ENCODE results near the gene INHA. TPM values are rescaled to one million over a fixed set of nuclear protein-coding genes. Genes with fewer than 3 reads are reported as not detected.

INHA gene
- total RNA-seq, 4 donors from 2014 or later, result not detected

GRCh38 chr2:219559156-219559915 is 12.8 kb upstream of the INHA start:
- Histone ChIP-seq H3K27me3 (no peaks in the 10 kb centered on the region), H3K4me3 (no peak overlapping the region), H3K36me3 (no peaks in the 10 kb centered on the region), H3K4me1 (peaks cover 0 to 5% (median 2%) of the 10 kb centered on the region in 4 donors), H3K9me3 (no peaks in the 10 kb centered on the region), H3K27ac (no peak overlapping the region)
- no peak for DNase-seq
- intact Hi-C loops (cut with DNase I; ENCODE audit: low total_unique reads) (no loop called here), in situ Hi-C loops (cut with MboI; ENCODE audit: low pct_ligation_motif_present in 1 of 4, low pct_unique_long_range_greater_than_20kb in 1 of 4, low sequenced_read_pairs in 3 of 4) (no loop called here)
- TF ChIP-seq POLR2A (IDR thresholded peaks at IDR 0.05) (no peak), CTCF (IDR thresholded peaks at IDR 0.05) (no peak), POLR2AphosphoS5 (IDR thresholded peaks at IDR 0.05) (no peak), EP300 (IDR thresholded peaks at IDR 0.05; ENCODE audit: low read depth) (no peak)
- WGBS, 2 donors (ENCODE audit: low coverage in 1 of 2), result 84 to 95% methylated on average over 7 to 20 of the region's 20 CpGs

GRCh38 chr2:219560037-219560892 is 11.8 kb upstream of the INHA start:
- DNase-seq, result no peak
- no peaks in the 10 kb centered on the region for H3K9me3 ChIP-seq
- intact Hi-C loops (cut with DNase I; ENCODE audit: low total_unique reads) (no loop called here), in situ Hi-C loops (cut with MboI; ENCODE audit: low pct_ligation_motif_present in 1 of 4, low pct_unique_long_range_greater_than_20kb in 1 of 4, low sequenced_read_pairs in 3 of 4) (no loop called here)
- 28 to 39% methylated on average over 2 to 8 of the region's 8 CpGs for WGBS, 2 donors (ENCODE audit: low coverage in 1 of 2)
- H3K36me3 ChIP-seq, result no peaks in the 10 kb centered on the region
- H3K27ac ChIP-seq, result no peak overlapping the region
- no peaks in the 10 kb centered on the region for H3K27me3 ChIP-seq
- H3K4me3 ChIP-seq, result no peak overlapping the region
- TF ChIP-seq CTCF (IDR thresholded peaks at IDR 0.05), result peak; percentile 40 to 87 (median 86)
- TF ChIP-seq POLR2A (IDR thresholded peaks at IDR 0.05), result no peak
- TF ChIP-seq POLR2AphosphoS5 (IDR thresholded peaks at IDR 0.05), result no peak
- no peak for TF ChIP-seq EP300 (IDR thresholded peaks at IDR 0.05; ENCODE audit: low read depth)
- peaks cover 0 to 5% (median 2%) of the 10 kb centered on the region in 4 donors for H3K4me1 ChIP-seq

GRCh38 chr2:219560893-219561178 is 11.3 kb upstream of the INHA start:
- no peaks in the 10 kb centered on the region for H3K36me3 ChIP-seq
- peaks cover 0 to 5% (median 2%) of the 10 kb centered on the region in 4 donors for H3K4me1 ChIP-seq
- H3K9me3 ChIP-seq, result no peaks in the 10 kb centered on the region
- TF ChIP-seq CTCF (IDR thresholded peaks at IDR 0.05) (no peak), EP300 (IDR thresholded peaks at IDR 0.05; ENCODE audit: low read depth) (no peak), POLR2A (IDR thresholded peaks at IDR 0.05) (no peak), POLR2AphosphoS5 (IDR thresholded peaks at IDR 0.05) (no peak)
- no peak for DNase-seq
- in situ Hi-C loops (cut with MboI; ENCODE audit: low pct_ligation_motif_present in 1 of 4, low pct_unique_long_range_greater_than_20kb in 1 of 4, low sequenced_read_pairs in 3 of 4), result no loop called here
- H3K27me3 ChIP-seq, result no peaks in the 10 kb centered on the region
- H3K4me3 ChIP-seq, result no peak overlapping the region
- 67 to 86% methylated on average over 3 of the region's 3 CpGs for WGBS, 2 donors (ENCODE audit: low coverage in 1 of 2)
- H3K27ac ChIP-seq, result no peak overlapping the region
- intact Hi-C loops (cut with DNase I; ENCODE audit: low total_unique reads), result no loop called here

- in situ Hi-C loops (cut with MboI; ENCODE audit: low pct_ligation_motif_present in 1 of 4, low pct_unique_long_range_greater_than_20kb in 1 of 4, low sequenced_read_pairs in 3 of 4) (no loop called here), intact Hi-C loops (cut with DNase I; ENCODE audit: low total_unique reads) (no loop called here)
- H3K9me3 ChIP-seq, result no peaks in the 10 kb centered on the region
- no peaks in the 10 kb centered on the region for H3K36me3 ChIP-seq
- peaks cover 0 to 5% (median 2%) of the 10 kb centered on the region in 4 donors for H3K4me1 ChIP-seq
- H3K27me3 ChIP-seq, result no peaks in the 10 kb centered on the region
- no peak for DNase-seq
- WGBS, 2 donors (ENCODE audit: low coverage in 1 of 2), result 84 to 100% methylated on average over 1 to 24 of the region's 24 CpGs
- H3K27ac ChIP-seq, result no peak overlapping the region
- no peak for TF ChIP-seq POLR2AphosphoS5 (IDR thresholded peaks at IDR 0.05)
- TF ChIP-seq EP300 (IDR thresholded peaks at IDR 0.05; ENCODE audit: low read depth), result no peak
- TF ChIP-seq CTCF (IDR thresholded peaks at IDR 0.05), result no peak
- TF ChIP-seq POLR2A (IDR thresholded peaks at IDR 0.05), result no peak
- H3K4me3 ChIP-seq, result no peak overlapping the region
These were observed 10.7 kb upstream of the INHA start for GRCh38 chr2:219561179-219562048.
